GM12801 (cell line): ENCODE measurements around the gene FOXO6.

Experiments
- TF ChIP-seq, protein P1 (sequence below): IDR thresholded peaks from one replicate; pipeline ENCODE4 v1.5.1; 2011; ENCODE audit warnings: control low read depth; ENCODE audit not compliant: insufficient read length; ENCODE audit errors: extremely low read depth

Gene FOXO6

DNA sequence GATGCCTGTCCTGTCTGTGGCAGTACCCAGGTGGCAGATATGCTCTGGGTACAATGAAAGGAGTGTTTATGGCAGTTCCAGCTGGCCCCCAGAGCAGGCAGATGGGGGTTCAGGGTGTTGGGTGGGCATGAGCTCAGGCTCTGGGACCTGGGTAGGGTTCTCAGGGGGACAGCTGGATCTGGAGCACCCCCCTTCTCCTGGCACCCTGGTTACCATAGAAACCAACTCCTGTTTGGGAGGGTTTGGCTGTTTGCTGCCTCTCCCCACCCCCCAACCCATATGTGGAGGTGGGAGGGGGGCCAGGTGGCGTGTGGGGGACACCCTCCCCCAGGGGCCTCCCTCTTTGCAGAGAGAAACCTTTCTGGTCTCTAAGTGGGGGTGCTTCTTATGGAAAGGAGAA, 7.1 kb downstream of the FOXO6 start:
- TF ChIP-seq, protein P1, sequence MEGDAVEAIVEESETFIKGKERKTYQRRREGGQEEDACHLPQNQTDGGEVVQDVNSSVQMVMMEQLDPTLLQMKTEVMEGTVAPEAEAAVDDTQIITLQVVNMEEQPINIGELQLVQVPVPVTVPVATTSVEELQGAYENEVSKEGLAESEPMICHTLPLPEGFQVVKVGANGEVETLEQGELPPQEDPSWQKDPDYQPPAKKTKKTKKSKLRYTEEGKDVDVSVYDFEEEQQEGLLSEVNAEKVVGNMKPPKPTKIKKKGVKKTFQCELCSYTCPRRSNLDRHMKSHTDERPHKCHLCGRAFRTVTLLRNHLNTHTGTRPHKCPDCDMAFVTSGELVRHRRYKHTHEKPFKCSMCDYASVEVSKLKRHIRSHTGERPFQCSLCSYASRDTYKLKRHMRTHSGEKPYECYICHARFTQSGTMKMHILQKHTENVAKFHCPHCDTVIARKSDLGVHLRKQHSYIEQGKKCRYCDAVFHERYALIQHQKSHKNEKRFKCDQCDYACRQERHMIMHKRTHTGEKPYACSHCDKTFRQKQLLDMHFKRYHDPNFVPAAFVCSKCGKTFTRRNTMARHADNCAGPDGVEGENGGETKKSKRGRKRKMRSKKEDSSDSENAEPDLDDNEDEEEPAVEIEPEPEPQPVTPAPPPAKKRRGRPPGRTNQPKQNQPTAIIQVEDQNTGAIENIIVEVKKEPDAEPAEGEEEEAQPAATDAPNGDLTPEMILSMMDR = no peak

DNA sequence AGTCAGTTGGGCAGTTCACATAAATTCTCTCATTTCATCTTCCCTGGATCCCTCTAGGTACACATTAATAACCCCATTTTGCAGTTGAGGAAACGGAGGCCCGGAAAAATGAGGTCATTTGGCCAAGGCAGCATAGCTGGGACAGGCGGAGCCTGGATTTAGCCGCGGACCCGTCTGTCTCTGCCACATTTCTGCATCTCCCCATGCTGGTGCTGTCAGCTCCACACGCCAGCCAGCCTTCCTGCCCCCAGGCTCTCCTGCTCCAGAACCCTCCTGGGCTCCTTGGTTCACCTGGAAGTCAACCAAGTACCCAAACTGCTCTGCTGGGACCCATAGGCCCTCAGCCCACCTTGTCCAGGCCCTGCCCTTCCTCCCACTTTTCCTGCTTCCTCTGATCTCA, 7.6 kb downstream of the FOXO6 start:
- TF ChIP-seq, protein P1 = no peak

DNA sequence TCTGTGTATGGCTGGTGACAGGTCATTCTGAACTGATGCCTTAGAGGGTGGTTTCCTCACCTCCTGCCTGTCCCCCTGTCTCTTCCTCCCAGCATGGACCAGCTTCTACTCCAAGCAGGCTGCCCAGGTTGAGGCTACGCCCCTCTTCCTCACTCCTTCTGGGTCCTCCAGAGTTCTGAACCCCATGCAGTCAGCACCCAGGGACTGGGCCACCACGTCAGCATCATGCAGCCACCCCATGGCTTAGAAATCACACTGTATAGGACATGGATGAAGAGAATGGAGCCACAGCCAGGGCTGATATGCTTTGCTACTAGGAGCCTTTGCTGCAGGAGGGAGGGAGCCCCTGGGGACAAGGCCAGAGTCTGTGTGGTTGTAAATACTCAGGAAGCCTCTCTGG, 8.3 kb downstream of the FOXO6 start:
- TF ChIP-seq, protein P1 = no peak

DNA sequence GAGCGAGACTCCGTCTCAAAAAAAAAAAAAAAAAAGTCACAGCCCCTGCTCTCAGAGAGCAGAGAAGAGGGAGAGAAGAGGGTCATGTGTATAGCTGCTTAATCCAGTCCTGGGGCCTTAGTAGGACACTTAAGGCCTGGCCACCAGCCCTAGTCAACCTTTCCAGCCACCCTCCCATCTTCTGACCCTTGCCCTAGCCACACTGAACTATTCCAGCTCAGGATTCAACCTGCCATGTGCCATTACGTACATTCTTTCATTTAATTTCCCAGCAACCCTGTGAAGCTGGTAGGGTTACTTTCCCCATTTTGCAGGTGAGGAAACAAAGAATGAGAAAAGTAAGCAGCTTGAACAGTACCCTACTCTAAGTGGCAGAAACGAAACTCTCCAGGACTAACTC, 9.0 kb downstream of the FOXO6 start:
- TF ChIP-seq, protein P1 = no peak

DNA sequence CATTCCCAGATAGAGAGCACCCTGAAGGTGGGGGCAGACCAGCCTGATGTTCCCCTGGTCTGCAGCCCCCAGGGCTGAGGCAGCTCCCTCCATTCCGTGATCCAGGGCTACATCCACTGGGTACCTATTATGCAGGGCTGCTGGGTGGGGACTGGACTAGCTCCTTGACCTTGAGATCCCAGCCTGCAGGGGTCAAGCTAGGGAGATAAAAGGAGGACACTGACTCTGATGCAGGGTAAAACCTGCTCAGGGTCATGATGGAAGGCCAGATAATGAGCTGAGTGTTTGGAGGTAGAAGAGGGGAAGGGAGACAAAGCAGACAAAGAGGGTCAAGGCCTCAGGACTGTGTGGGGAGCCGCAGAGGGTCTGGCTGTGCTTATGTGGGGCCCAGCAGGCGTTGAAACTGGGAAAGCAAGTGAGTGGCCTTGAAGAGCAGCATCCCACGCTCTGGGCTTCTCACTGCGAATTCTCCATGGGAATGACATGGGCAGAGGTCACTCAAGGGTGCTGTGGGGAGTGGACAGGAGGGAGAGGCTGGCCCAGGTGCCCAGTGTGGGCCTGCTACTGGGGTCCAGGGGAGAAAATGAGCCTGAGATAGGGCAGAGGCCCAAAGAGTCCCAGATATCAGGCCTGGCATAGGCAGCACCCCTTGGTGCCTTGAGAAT, 9.7 kb downstream of the FOXO6 start:
- TF ChIP-seq, protein P1 = no peak

DNA sequence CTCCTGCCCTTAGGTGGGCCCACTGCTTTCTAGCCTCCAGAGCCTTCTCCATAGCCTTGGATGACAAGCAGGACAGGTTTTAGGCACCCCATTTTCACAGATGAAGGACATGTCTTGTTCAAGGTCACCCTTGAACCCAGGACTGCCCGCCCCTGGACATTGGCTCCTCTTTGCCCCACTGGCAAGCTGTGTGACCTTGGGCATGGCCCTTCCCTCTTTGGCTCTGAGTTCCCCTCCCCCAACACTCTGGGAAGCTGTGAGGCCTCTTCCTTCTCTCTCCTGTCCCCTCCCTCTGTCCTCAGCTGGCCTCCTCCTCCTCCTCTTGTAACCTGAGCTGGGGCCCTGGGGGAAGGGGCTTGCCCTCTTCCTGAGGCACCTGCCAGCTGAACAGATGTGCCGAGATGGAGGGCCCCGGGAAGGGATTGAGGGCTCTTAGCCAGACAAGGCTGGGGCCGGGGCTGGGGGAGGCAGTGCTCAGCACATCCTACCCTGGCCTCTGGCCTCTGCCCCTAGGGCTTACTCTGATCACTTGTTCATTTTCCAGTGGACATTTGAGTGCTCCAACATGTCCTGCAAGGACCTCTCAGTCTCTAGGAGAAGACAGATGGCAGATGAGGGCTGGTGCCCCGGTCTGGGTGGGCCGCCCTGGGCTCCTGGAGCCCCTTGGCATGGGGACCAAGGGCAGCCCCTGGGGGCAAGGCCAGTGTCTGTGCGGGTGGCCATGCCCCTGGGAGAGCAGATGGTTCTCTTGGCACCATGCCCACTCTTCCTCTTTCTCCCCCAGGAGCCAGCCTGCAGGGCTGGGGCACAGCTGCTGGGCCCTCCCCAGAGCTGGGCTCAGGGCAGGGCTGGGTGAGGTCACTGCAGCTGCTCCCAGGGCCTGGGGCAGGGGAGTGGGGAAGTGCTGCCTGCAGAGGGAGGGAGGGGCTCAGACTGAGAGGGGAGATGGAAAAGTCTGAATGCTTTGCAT, 10.7 kb downstream of the FOXO6 start:
- TF ChIP-seq, protein P1 = no peak

DNA sequence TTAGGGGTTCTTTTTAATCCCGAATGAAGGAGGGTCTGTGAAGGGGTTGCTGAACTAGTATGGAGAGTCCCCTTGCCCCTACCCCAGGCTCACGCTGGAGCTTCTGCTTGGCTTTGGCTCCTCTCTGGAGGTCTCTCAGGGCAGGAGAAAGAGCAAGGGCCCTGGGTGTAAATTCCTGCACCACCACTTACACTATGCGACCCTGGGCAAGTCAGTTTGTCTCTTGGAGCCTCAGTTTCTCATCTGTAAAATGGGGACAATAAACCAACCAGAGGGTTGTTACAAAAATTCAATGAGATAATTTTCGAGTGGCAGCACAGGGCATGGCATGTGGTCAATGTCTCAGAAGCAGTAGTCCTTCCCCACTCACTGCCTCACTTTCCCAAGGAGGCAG, 11.4 kb downstream of the FOXO6 start:
- TF ChIP-seq, protein P1 = no peak
